K562 (cell line): Measurements from ENCODE around the gene CD96. TPM values are rescaled to one million over a fixed set of nuclear protein-coding genes. Genes with fewer than 3 reads are reported as not detected.

Experiments
- ATAC-seq: fragments of 200-7000 bp; cut with Tn5 transposase; 3 replicates; pipeline ENCODE4 v1.9.1; 2020; ENCODE audit warnings: moderate library complexity
- BruUV-seq: library from RNA; stranded (reverse); fragments of 400-500 nt; replicated peaks from 2 replicates; lab custom pipeline; 2021; lab: Mats Ljungman, UMichigan
- CTCF ChIA-PET: fragments of 300-600 bp; formaldehyde crosslinking; extraction: SDS; loops from one replicate; lab custom pipeline; 2021; ENCODE audit warnings: low intra/inter-chr PET ratio; lab: Yijun Ruan, JAX
- POLR2A ChIA-PET: fragments of 300-600, 350-650 bp; sonication (Branson Sonifier 250); formaldehyde crosslinking; extraction: SDS; loops from one replicate; lab custom pipeline; 2021; ENCODE audit warnings: antibody characterized with exemption, inconsistent platforms; lab: Yijun Ruan, JAX
- DNase-seq, 4 experiments: peaks; one replicate each; pipeline versions ENCODE4 v3.0.0 to v3.0.0-alpha.2; 2011 to 2018; ENCODE audit warnings: low spot score in 3 of 4, mixed read lengths in 3 of 4; ENCODE audit errors: extremely low read depth in 1 of 4
- FAIRE-seq: peaks from 2 replicates; lab custom pipeline; 2011; peaks lifted over from hg19 to GRCh38; lab: Jason Lieb, UNC
- H2AFZ ChIP-seq: 2 replicates; pipeline ENCODE4 v1.6.0; 2011; ENCODE audit warnings: low read depth, low read length, control low read depth, inconsistent platforms
- H3K27ac ChIP-seq: fragments of 200-600 bp; 3 replicates; pipeline ENCODE4 v1.8.0; 2011; ENCODE audit warnings: low read depth, mild to moderate bottlenecking, control low read depth, inconsistent platforms, low read length, moderate library complexity, mixed read lengths; ENCODE audit errors: extremely low read depth
- H3K27me3 ChIP-seq, 2 experiments: fragments of 300-600 bp in 1 of 2; 2 replicates in 1 of 2; 3 replicates in 1 of 2; pipeline versions ENCODE4 v1.6.0 to v1.8.0; 2011; ENCODE audit warnings: inconsistent platforms in 2 of 2, low read length in 2 of 2, mild to moderate bottlenecking in 1 of 2, mixed read lengths in 1 of 2, moderate library complexity in 1 of 2; ENCODE audit not compliant: control insufficient read depth in 2 of 2, insufficient read depth in 2 of 2
- H3K36me3 ChIP-seq: fragments of 300-600 bp; 3 replicates; pipeline ENCODE4 v1.8.0; 2011; ENCODE audit warnings: mild to moderate bottlenecking, low read length, inconsistent platforms; ENCODE audit not compliant: control insufficient read depth, insufficient read depth
- H3K4me1 ChIP-seq, 2 experiments: fragments of 200-600 bp in 1 of 2; replicated peaks in 1 of 2; 2 replicates in 1 of 2; 3 replicates in 1 of 2; pipeline versions ENCODE4 v1.5.1 to v1.8.0; 2011; ENCODE audit warnings: inconsistent platforms in 2 of 2, low read length in 2 of 2, mild to moderate bottlenecking in 1 of 2, mixed read lengths in 1 of 2, moderate library complexity in 1 of 2; ENCODE audit not compliant: control insufficient read depth in 2 of 2, insufficient read depth in 2 of 2
- H3K4me2 ChIP-seq: 2 replicates; pipeline ENCODE4 v1.6.1; 2011; ENCODE audit warnings: low read length, control low read depth, inconsistent platforms, mixed read lengths; ENCODE audit not compliant: insufficient read depth
- H3K4me3 ChIP-seq: fragments of 200-600 bp; sonication (generic), shearing (Covaris generic); 2 replicates; pipeline ENCODE4 v1.5.1; 2016; ENCODE audit warnings: control low read depth, inconsistent platforms
- H3K79me2 ChIP-seq: fragments of 200-600 bp; 3 replicates; pipeline ENCODE4 v1.8.0; 2011; ENCODE audit warnings: low read length, inconsistent platforms; ENCODE audit not compliant: control insufficient read depth, insufficient read depth
- H3K9ac ChIP-seq, 2 experiments: 2 replicates each; pipeline versions ENCODE4 v1.6.0 to v1.6.1; 2011; ENCODE audit warnings: low read depth in 2 of 2, low read length in 2 of 2, control low read depth in 1 of 2, inconsistent platforms in 1 of 2, mild to moderate bottlenecking in 1 of 2, mixed read lengths in 1 of 2; ENCODE audit not compliant: insufficient read depth in 1 of 2
- H3K9me1 ChIP-seq: one replicate; pipeline ENCODE4 v1.6.0; 2011; ENCODE audit warnings: inconsistent platforms, mild to moderate bottlenecking, low read length, moderate library complexity; ENCODE audit not compliant: control insufficient read depth, insufficient read depth
- H3K9me3 ChIP-seq: replicated peaks from 2 replicates; pipeline ENCODE4 v1.5.1; 2011; ENCODE audit warnings: low read depth, low read length, inconsistent platforms; ENCODE audit not compliant: control insufficient read depth, insufficient read depth
- H4K20me1 ChIP-seq: replicated peaks from 2 replicates; pipeline ENCODE4 v1.6.1; 2011; ENCODE audit warnings: low read length, inconsistent platforms, mixed read lengths; ENCODE audit not compliant: control insufficient read depth, insufficient read depth
- NCOA4 ChIP-seq: fragments of 450-650 bp; IDR thresholded peaks from 2 replicates; pipeline ENCODE4 v1.6.1; 2018; ENCODE audit warnings: mild to moderate bottlenecking; ENCODE audit not compliant: partially characterized antibody
- ZNF184 ChIP-seq: sonication (generic); formaldehyde crosslinking; IDR thresholded peaks from 2 replicates; pipeline ENCODE4 v1.5.0; 2020; ENCODE audit warnings: missing genetic modification reagents
- WGBS: fragments of 100-300 bp; shearing (Covaris generic); methylation state at CpG from one replicate; pipeline ENCODE4 v1.1.6; 2016; ENCODE audit warnings: low coverage, mixed read lengths; ENCODE audit not compliant: insufficient coverage; ENCODE audit errors: missing lambda C conversion rate; 5-methylcytosine and 5-hydroxymethylcytosine counted together
- in situ Hi-C: fragments of 300-500 bp; cut with MboI; formaldehyde crosslinking; loops from 4 replicates; pipeline ENCODE4 v1.15.0; 2018; ENCODE audit warnings: inconsistent platforms, mixed read lengths
- intact Hi-C: fragments of 100-400 bp; cut with micrococcal nuclease; formaldehyde crosslinking; loops from 2 replicates; pipeline ENCODE4 v1.14.2; 2022
- polyA plus RNA-seq, 8 experiments: library from polyadenylated mRNA; depleted of rRNA in 4 of 8; stranded (reverse) in 5 of 8; unstranded in 3 of 8; fragments of >200 nt; fragmentation: Nextera tagmentation in 2 of 8; fragmentation: Illumina TruSeq in 1 of 8; extraction: Ambion mirVana in 2 of 8; extraction: Trizol in 1 of 8; gene quantifications; 2 replicates each; pipeline versions ENCODE4 v1.2.1 to v1.2.3, GENCODE V29; 2011 to 2014; ENCODE audit warnings: inconsistent platforms in 1 of 8, missing spikeins in 1 of 8
- total RNA-seq, 7 experiments: library from RNA; depleted of rRNA in 6 of 7; stranded (reverse); fragments of >200 nt in 6 of 7; fragmentation: Illumina TruSeq in 2 of 7; extraction: Trizol in 2 of 7; gene quantifications; 2 replicates each; pipeline versions ENCODE4 v1.2.1 to v1.2.3, GENCODE V29; 2011 to 2021; ENCODE audit warnings: low replicate concordance in 1 of 7
- TF ChIP-seq, protein P1 (sequence below), 3 experiments: fragments of 200-800 bp in 1 of 3; fragments of 250-450 bp in 1 of 3; fragments of 450-650 bp in 1 of 3; sonication (Bioruptor Pico) in 1 of 3; sonication (Bioruptor generic) in 1 of 3; formaldehyde crosslinking in 1 of 3; IDR thresholded peaks; 2 replicates each; pipeline versions ENCODE4 v1.6.1 to v1.8.0; 2016 to 2022; ENCODE audit warnings: mild to moderate bottlenecking in 2 of 3, missing genetic modification characterization in 2 of 3, missing compliant biosample characterization in 1 of 3, moderate library complexity in 1 of 3

CD96 gene
- total and polyA plus RNA-seq, 9 of the 15 experiments (the other 6 are each of a cell fraction or from before 2014, with no cell fraction given) = 0.32 to 5.7 (median 1.2) TPM

DNA sequence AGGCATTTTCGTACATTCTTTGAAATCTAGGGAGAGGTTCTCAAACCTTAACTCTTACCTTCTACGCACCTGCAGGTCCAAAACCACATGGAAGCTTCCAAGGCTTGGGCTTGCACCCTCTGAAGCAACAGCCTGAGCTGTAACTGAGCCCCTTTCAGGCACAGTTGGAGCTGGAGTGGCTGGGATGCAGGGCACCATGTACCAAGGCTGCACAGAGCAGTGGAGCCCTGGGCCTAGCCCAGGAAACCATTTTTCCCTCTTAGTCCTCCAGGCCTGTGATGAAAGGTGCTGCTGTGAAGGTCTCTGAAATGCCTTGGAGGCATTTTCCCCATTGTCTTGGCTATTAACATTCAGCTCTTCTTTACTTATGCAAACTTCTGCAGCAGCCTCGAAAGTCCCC lies 120.0 kb downstream of the CD96 start:
- Histone ChIP-seq H4K20me1 (no peaks in the 10 kb centered on the region), H3K36me3 (no peaks in the 10 kb centered on the region), H3K4me1 (no peaks in the 10 kb centered on the region), H3K9ac (no peak overlapping the region), H3K4me2 (no peak overlapping the region), H3K9me3 (no peaks in the 10 kb centered on the region), H3K4me3 (no peak overlapping the region), H3K79me2 (no peaks in the 10 kb centered on the region), H3K27me3 (no peaks in the 10 kb centered on the region), H2AFZ (no peak overlapping the region), H3K27ac (no peak overlapping the region), H3K9me1 (no peaks in the 10 kb centered on the region)
- intact Hi-C loops = no loop called here
- FAIRE-seq (no peak), DNase-seq (no peak), ATAC-seq (no peak)
- no peak for TF ChIP-seq NCOA4
- TF ChIP-seq, protein P1, sequence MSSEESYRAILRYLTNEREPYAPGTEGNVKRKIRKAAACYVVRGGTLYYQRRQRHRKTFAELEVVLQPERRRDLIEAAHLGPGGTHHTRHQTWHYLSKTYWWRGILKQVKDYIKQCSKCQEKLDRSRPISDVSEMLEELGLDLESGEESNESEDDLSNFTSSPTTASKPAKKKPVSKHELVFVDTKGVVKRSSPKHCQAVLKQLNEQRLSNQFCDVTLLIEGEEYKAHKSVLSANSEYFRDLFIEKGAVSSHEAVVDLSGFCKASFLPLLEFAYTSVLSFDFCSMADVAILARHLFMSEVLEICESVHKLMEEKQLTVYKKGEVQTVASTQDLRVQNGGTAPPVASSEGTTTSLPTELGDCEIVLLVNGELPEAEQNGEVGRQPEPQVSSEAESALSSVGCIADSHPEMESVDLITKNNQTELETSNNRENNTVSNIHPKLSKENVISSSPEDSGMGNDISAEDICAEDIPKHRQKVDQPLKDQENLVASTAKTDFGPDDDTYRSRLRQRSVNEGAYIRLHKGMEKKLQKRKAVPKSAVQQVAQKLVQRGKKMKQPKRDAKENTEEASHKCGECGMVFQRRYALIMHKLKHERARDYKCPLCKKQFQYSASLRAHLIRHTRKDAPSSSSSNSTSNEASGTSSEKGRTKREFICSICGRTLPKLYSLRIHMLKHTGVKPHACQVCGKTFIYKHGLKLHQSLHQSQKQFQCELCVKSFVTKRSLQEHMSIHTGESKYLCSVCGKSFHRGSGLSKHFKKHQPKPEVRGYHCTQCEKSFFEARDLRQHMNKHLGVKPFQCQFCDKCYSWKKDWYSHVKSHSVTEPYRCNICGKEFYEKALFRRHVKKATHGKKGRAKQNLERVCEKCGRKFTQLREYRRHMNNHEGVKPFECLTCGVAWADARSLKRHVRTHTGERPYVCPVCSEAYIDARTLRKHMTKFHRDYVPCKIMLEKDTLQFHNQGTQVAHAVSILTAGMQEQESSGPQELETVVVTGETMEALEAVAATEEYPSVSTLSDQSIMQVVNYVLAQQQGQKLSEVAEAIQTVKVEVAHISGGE (CRISPR knock-in tag; IDR thresholded peaks at IDR 0.05) = no peak
- TF ChIP-seq ZNF184 (CRISPR knock-in tag) = no peak
- CTCF ChIA-PET = no interaction called here
- POLR2A ChIA-PET = no interaction called here
- in situ Hi-C loops = no loop called here
- BruUV-seq = no TSS peak
- WGBS = 0% methylated on average over 3 of the region's 3 CpGs
